ENCODE data around the gene LAMA5. TPM values are rescaled to one million over a fixed set of nuclear protein-coding genes. Genes with fewer than 3 reads are reported as not detected.

Gene LAMA5
- total RNA-seq, 1 donor: 11.1 TPM

DNA sequence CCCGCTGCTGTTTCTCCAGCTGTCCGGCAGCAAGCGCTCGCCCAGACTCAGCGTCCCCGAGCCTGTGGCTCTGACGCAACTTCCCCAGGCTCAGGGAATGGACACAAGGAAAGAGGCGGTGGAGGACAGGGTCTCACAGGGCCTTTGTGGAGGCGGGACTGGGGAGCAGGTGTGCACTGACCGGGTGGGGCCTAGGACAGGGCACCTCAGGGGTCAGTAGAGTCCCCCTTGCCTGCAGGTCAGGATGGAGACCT is 20.0 kb downstream of the LAMA5 start:
- no peak for TF ChIP-seq CTCF (IDR thresholded peaks at IDR 0.05; ENCODE audit: insufficient read depth, low read length)
- no peak overlapping the region for H3K4me3 ChIP-seq (ENCODE audit: low read depth, low read length)
- DNase-seq (ENCODE audit: low read depth): no peak

GRCh38 chr20:62346398-62347150 is 20.5 kb downstream of the LAMA5 start:
- TF ChIP-seq CTCF (IDR thresholded peaks at IDR 0.05; ENCODE audit: insufficient read depth, low read length): no peak
- DNase-seq (ENCODE audit: low read depth): no peak
- H3K4me3 ChIP-seq (ENCODE audit: low read depth, low read length): no peak overlapping the region

DNA sequence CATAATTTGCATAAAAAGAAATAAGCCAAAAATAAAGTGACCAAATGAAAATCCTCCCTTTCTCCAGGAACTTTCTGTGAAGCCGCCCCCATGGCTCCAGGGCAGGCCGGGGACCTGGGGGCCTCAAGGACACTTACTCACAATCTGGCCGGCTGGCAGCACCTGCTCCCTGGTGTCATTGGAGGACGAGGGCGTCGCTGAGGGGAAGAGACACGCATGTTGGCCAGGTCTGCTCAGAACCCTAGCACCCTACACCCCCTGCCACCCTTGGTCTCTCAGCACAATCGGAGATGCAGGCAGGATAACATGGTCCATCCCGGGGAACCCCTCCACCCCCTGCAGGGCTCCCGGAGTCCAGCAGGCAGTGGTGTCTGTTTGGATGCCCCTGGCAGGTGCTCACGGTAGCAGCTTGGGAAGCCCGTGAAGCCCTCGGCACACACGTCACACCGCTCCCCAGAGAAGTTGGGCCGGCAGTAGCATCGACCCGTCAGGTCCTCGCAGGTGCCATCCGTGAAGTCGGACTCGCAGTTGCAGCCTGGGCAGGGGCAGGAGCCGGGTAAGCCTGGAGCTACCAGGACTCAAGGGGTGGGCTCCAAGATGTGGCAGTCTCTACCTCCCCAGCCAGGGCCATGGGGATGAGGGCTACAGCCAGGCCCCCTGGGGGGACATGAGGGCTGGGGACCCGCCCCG is 21.3 kb downstream of the LAMA5 start:
- no peak overlapping the region for H3K4me3 ChIP-seq (ENCODE audit: low read depth, low read length)
- no peak for TF ChIP-seq CTCF (IDR thresholded peaks at IDR 0.05; ENCODE audit: insufficient read depth, low read length)
- DNase-seq (ENCODE audit: low read depth): no peak

DNA sequence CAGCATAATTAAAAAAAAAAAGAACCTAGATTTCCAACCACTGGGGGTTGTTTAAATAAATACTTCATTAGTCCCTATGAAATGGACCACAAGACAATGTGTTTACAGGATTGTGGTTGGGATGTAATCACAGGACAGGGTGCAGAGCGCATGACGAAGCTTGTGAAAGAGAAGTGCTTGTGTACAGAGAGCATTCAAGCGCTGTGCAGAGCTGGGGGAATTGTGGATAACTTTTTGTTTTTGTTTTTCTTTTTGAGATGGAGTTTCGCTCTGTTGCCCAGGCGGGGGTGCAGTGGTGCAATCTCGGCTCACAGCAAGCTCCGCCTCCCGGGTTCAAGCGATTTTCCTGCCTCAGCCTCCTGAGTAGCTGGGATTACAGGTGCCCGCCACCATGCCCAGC is 22.3 kb downstream of the LAMA5 start:
- no peak overlapping the region for H3K4me3 ChIP-seq (ENCODE audit: low read depth, low read length)
- DNase-seq (ENCODE audit: low read depth): no peak

DNA sequence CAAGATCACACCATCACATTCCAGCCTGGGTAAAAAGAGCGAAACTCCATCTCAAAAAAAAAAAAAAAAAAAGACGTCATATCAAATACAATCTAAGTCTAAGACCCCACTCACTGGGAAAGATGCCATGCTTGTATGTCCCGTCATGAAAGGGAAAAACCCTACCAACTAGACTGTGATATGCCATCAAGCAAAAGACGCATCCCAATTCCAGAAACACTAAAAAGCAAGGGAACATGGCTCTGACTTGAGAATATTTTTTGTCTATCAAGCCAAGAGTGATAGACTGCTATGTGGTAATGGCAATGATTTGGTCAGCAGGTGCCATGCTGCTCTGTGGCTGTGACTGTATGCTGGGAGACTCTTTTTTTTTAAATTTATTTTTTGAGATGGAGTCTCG is 23.0 kb downstream of the LAMA5 start:
- no peak for TF ChIP-seq CTCF (IDR thresholded peaks at IDR 0.05; ENCODE audit: insufficient read depth, low read length)
- no peak overlapping the region for H3K4me3 ChIP-seq (ENCODE audit: low read depth, low read length)
- no peak for DNase-seq (ENCODE audit: low read depth)

More for the DNA sequence above, 22.3 kb downstream of the LAMA5 start:
- TF ChIP-seq CTCF (IDR thresholded peaks at IDR 0.05; ENCODE audit: insufficient read depth, low read length): no peak

- no peak overlapping the region for H3K4me3 ChIP-seq (ENCODE audit: low read depth, low read length)
- DNase-seq (ENCODE audit: low read depth): no peak
- TF ChIP-seq CTCF (IDR thresholded peaks at IDR 0.05; ENCODE audit: insufficient read depth, low read length): no peak
Observed at GRCh38 chr20:62342910-62343309, 24.2 kb downstream of the LAMA5 start.

Measured in fibroblast of the aortic adventitia (primary cell).